Prostate gland (tissue), 2 donors: ENCODE measurements around the gene AHNAK2. TPM values are rescaled to one million over a fixed set of nuclear protein-coding genes. Genes with fewer than 3 reads are reported as not detected.

Experiments
- DNase-seq: peaks from one replicate; pipeline ENCODE4 v3.0.0-alpha.2; 2019; ENCODE audit warnings: low spot score
- H3K27ac ChIP-seq, 2 donors: fragments of 200-600 bp; sonication (generic); 2 replicates each; pipeline ENCODE4 v1.5.1; 2017 to 2019
- H3K27me3 ChIP-seq: fragments of 200-600 bp; sonication (generic); replicated peaks from 2 replicates; pipeline ENCODE4 v1.5.1; 2019; ENCODE audit not compliant: insufficient read depth
- H3K36me3 ChIP-seq, 2 donors: fragments of 200-600 bp; sonication (generic); 1 replicate in 1 of 2; 2 replicates in 1 of 2; pipeline versions ENCODE4 v1.5.1 to v1.8.1; 2017 to 2019
- H3K4me1 ChIP-seq: fragments of 200-600 bp; sonication (generic); replicated peaks from 2 replicates; pipeline ENCODE4 v1.5.1; 2019
- H3K4me3 ChIP-seq, 2 donors: fragments of 200-600 bp; sonication (generic); 2 replicates each; pipeline ENCODE4 v1.5.1; 2017 to 2019
- H3K9me3 ChIP-seq: fragments of 200-600 bp; sonication (generic); 2 replicates; pipeline ENCODE4 v1.5.1; 2017
- POLR2A ChIP-seq: fragments of 450-650 bp; IDR thresholded peaks from one replicate; pipeline ENCODE4 v1.6.1; 2016; ENCODE audit warnings: antibody characterized with exemption, mild to moderate bottlenecking
- POLR2AphosphoS5 ChIP-seq: sonication (generic); formaldehyde crosslinking; IDR thresholded peaks from one replicate; pipeline ENCODE4 v1.6.1; 2017; ENCODE audit warnings: antibody characterized with exemption
- WGBS: methylation state at CpG from one replicate; pipeline ENCODE4 v1.1.5; 2018; 5-methylcytosine and 5-hydroxymethylcytosine counted together
- intact Hi-C: fragments of 100-400 bp; cut with DNase I; formaldehyde crosslinking; loops from one replicate; pipeline ENCODE4 v1.14.2; 2022
- total RNA-seq, 2 donors: library from RNA; depleted of rRNA; stranded (reverse); fragments of >200 nt; gene quantifications; one replicate each; pipeline ENCODE4 v1.1.0, GENCODE V29; 2016
- TF ChIP-seq, protein P1 (sequence below), 4 experiments: fragments of 200-600 bp in 2 of 4; fragments of 450-650 bp in 2 of 4; sonication (generic) in 2 of 4; IDR thresholded peaks; 1 replicate in 3 of 4; 2 replicates in 1 of 4; pipeline ENCODE4 v1.5.1; 2016 to 2019; ENCODE audit warnings: antibody characterized with exemption in 4 of 4, mild to moderate bottlenecking in 2 of 4, moderate library complexity in 2 of 4

AHNAK2 gene
- total RNA-seq, 2 donors from 2014 or later: 18.3 to 27.2 TPM

GRCh38 chr14:105006831-105007592 is 28.8 kb upstream of the AHNAK2 start:
- Histone ChIP-seq H3K27ac (no peak overlapping the region), H3K4me3 (no peak overlapping the region), H3K27me3 (no peaks in the 10 kb centered on the region), H3K36me3 (peaks cover 0 to 4% of the 10 kb centered on the region in 2 donors), H3K9me3 (no peaks in the 10 kb centered on the region), H3K4me1 (no peaks in the 10 kb centered on the region)
- intact Hi-C loops: no loop called here
- TF ChIP-seq POLR2A (no peak), POLR2AphosphoS5 (no peak)
- TF ChIP-seq, protein P1, sequence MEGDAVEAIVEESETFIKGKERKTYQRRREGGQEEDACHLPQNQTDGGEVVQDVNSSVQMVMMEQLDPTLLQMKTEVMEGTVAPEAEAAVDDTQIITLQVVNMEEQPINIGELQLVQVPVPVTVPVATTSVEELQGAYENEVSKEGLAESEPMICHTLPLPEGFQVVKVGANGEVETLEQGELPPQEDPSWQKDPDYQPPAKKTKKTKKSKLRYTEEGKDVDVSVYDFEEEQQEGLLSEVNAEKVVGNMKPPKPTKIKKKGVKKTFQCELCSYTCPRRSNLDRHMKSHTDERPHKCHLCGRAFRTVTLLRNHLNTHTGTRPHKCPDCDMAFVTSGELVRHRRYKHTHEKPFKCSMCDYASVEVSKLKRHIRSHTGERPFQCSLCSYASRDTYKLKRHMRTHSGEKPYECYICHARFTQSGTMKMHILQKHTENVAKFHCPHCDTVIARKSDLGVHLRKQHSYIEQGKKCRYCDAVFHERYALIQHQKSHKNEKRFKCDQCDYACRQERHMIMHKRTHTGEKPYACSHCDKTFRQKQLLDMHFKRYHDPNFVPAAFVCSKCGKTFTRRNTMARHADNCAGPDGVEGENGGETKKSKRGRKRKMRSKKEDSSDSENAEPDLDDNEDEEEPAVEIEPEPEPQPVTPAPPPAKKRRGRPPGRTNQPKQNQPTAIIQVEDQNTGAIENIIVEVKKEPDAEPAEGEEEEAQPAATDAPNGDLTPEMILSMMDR (IDR thresholded peaks at IDR 0.05): no peak
- DNase-seq: no peak
- 83% methylated on average over 20 of the region's 21 CpGs for WGBS

GRCh38 chr14:105005929-105006830 is 28.0 kb upstream of the AHNAK2 start:
- no peaks in the 10 kb centered on the region for H3K27me3 ChIP-seq
- H3K4me3 ChIP-seq: no peak overlapping the region
- no peak overlapping the region for H3K27ac ChIP-seq
- H3K36me3 ChIP-seq: peaks cover 0 to 4% of the 10 kb centered on the region in 2 donors
- intact Hi-C loops: no loop called here
- WGBS: 84% methylated on average over 21 of the region's 21 CpGs
- H3K9me3 ChIP-seq: no peaks in the 10 kb centered on the region
- no peak for DNase-seq
- TF ChIP-seq POLR2A: no peak
- TF ChIP-seq, protein P1 (IDR thresholded peaks at IDR 0.05): no peak
- H3K4me1 ChIP-seq: no peaks in the 10 kb centered on the region

- Histone ChIP-seq H3K4me3 (no peak overlapping the region), H3K27me3 (no peaks in the 10 kb centered on the region), H3K9me3 (no peaks in the 10 kb centered on the region), H3K36me3 (no peaks in the 10 kb centered on the region), H3K4me1 (no peaks in the 10 kb centered on the region), H3K27ac (no peak overlapping the region)
- intact Hi-C loops: no loop called here
- TF ChIP-seq, protein P1 (IDR thresholded peaks at IDR 0.05): no peak
- TF ChIP-seq POLR2AphosphoS5 (no peak), POLR2A (no peak)
- DNase-seq: no peak
- 91% methylated on average over 19 of the region's 20 CpGs for WGBS
Observed at GRCh38 chr14:105005329-105005928, 27.3 kb upstream of the AHNAK2 start.

DNA sequence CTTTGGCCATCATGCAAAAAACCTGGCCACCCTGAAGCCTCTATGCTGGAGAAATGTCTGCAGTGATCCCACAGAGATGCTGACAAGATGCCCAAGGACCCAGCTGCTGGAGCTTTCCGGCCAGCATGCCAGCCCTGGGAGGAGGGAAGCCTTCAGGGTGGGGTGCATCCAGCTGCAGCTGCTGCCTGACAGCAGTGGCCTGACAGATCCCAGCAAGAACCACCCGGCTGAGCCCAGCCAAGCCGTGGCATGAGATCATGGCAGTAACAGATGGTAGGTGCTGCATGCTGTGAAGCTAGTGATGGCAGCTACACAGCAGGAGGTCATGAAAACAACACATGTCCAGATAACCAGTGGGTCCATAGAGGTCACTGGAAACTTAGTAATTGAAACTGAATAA is 21.2 kb upstream of the AHNAK2 start:
- WGBS: 82% methylated on average over 3 of the region's 3 CpGs
- no peak overlapping the region for H3K27ac ChIP-seq
- DNase-seq: no peak
- no peaks in the 10 kb centered on the region for H3K36me3 ChIP-seq
- TF ChIP-seq POLR2AphosphoS5 (no peak), POLR2A (no peak)
- TF ChIP-seq, protein P1 (IDR thresholded peaks at IDR 0.05): no peak
- intact Hi-C loops: no loop called here
- H3K9me3 ChIP-seq: no peaks in the 10 kb centered on the region
- no peak overlapping the region for H3K4me3 ChIP-seq
- no peaks in the 10 kb centered on the region for H3K27me3 ChIP-seq
- no peaks in the 10 kb centered on the region for H3K4me1 ChIP-seq
